ENCODE data around the gene PLCG1.
A peak's percentile ranks its signal among the peaks of the same experiment; 100 is the strongest.

Gene PLCG1

GRCh38 chr20:41168281-41169161 is 31.2 kb downstream of the PLCG1 start:
- no peak for DNase-seq

- DNase-seq = no peak
These were observed 31.9 kb downstream of the PLCG1 start for GRCh38 chr20:41169162-41169690.

DNA sequence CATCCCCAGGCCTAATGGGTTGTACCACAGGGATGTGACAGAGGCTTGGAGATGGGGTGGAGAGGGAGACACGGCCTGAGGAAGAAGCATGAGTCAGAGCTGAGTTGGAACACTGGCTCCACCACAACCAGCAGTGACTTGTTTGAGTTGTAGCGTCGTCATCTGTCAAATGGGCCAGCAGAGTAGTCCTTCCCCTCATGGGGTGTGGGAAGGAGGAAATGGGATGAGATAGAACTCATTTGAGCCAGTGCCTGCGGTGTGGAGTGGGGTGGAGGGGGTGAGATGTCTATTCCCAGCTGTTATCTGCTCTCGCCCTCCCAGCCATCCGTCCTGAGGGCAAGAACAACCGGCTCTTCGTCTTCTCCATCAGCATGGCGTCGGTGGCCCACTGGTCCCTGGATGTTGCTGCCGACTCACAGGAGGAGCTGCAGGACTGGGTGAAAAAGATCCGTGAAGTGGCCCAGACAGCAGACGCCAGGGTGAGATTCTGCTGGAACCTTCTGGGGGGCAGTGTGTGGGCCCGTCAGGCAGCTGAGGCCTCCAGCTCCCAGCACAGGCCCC is 32.5 kb downstream of the PLCG1 start:
- no peak for DNase-seq

DNA sequence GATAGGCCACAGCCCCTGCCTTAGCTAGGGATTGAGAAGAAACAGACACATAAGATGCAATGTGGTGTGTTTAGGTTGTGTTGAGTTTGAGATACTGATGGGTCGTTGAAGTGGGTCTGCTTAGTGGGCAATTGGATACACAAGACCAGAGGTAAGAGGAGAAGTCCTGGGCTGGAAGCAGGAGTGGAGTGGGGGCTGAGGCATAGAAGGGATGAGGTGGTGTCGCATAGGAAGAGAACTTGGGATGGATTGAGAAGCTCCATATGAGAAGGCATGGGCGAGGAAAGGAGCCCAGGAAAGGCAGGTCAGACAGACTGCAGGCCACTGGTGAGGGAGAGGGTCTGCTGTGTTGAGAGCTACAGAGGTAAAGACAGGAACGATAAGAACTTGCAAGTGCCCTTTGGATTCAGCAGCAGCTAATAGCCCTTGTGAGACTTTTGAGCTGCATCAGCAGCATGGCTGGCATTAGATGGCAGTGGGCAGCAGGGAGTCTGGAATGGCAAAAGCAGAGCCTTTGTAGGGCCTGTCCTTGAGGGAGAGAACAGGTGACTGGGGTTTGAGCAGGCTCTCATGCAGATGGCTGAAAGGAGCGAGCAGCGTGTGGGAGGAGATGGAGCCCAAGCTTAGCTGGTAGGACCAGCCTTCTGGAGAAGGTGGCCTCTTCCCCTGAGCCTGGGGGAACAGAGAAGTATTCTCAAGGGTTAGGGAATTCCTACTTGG is 33.2 kb downstream of the PLCG1 start:
- DNase-seq = peak; percentile 1

DNA sequence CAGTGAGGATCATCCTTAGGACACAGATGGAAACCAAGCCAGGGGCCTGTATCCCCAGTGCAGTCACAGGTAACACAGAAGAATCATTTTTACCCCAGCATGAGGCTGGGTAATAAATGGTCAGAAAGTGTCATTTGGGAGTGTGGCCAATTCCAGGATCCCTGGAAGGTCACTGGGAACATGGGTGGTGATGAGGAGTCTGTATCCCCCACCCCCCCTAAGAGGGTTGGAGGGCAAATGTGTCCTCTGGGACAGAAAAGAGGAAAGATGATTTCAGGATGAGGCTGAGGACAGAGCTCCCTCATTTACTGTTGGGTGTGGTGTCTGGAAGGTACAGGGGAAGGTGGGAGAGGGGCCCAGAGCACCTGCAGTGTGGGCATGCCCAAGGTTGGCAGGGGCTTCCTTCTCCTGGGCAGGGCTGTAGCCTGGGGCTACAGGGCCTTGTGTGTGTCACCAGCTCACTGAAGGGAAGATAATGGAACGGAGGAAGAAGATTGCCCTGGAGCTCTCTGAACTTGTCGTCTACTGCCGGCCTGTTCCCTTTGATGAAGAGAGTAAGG is 34.5 kb downstream of the PLCG1 start:
- no peak for DNase-seq

GRCh38 chr20:41172296-41173140 is 35.2 kb downstream of the PLCG1 start:
- DNase-seq = peak; percentile 0

DNA sequence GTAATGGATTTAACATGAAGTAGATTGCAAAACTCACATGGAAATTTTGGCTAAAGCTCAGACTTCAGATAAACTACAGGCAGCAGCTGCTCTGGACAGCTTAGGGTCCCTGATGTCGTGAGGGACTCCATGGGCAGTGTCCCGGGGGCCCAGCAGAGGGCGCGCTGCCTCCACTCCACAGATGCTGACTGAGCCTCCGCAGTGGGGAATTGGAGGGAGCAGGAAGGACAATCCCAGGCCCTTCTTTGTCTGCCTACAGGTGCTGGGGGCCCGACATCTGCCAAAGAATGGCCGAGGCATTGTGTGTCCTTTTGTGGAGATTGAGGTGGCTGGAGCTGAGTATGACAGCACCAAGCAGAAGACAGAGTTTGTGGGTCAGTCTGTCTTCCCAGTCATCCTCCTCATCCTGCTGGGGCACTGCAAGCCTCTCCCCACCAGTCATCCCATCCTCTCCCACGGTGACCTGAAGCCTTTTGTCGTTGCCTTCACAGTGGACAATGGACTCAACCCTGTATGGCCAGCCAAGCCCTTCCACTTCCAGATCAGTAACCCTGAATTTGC is 35.9 kb downstream of the PLCG1 start:
- DNase-seq = peak; percentile 68

- peak; percentile 0 for DNase-seq
These were observed 36.5 kb downstream of the PLCG1 start for GRCh38 chr20:41173791-41174341.

DNA sequence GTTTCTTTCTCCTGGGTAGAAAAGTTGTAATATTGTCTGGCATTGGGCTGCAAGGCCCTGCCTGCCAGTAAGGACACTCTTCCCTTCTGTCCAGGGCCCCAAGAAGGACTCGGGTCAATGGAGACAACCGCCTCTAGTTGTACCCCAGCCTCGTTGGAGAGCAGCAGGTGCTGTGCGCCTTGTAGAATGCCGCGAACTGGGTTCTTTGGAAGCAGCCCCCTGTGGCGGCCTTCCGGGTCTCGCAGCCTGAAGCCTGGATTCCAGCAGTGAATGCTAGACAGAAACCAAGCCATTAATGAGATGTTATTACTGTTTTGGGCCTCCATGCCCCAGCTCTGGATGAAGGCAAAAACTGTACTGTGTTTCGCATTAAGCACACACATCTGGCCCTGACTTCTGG is 37.0 kb downstream of the PLCG1 start:
- DNase-seq = no peak

DNA sequence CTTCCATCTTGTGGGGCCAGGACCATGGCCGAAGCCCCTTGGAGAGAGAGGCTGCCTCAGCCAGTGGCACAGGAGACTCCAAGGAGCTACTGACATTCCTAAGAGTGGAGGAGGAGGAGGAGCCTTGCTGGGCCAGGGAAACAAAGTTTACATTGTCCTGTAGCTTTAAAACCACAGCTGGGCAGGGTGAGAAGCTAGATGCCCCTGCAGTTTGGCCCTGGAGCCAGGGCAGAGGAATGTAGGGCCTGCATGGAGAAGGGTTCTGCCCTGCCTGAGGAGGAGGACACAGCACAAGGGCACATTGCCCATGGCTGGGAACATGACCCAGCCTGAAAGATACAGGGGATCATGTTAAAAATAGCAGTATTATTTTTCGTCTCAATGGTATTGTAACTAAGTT is 37.4 kb downstream of the PLCG1 start:
- no peak for DNase-seq

GRCh38 chr20:41175201-41175651 is 37.9 kb downstream of the PLCG1 start:
- no peak for DNase-seq

DNA sequence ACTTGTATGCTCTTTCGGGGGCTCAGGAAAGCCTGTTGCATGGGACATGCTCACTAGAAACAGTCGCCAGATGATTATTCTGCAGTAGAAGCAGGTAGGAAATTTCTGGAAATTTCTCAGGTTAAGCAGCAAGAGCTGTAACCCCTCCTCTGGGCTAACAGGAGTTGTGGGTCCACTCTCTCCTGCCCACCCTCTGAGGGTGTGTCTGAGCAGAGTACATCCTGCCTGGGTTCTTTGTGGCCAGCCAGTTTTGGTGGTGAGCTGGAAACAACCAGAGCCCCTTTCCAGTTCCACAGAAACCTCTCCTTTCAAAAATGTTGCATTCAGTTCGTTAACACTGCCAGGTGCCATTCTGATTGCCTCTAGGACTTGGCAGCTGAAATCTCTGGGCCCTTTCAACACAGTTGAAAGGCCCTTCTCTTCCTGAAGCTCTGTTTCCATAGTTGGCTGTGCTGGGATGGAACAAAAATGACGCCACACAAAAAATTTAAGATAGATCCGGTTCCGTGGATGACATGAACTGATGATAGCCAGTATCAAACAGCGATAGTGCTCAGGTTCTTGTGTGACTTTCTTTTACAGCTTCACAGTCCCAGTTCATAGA is 38.5 kb downstream of the PLCG1 start:
- DNase-seq = no peak

DNA sequence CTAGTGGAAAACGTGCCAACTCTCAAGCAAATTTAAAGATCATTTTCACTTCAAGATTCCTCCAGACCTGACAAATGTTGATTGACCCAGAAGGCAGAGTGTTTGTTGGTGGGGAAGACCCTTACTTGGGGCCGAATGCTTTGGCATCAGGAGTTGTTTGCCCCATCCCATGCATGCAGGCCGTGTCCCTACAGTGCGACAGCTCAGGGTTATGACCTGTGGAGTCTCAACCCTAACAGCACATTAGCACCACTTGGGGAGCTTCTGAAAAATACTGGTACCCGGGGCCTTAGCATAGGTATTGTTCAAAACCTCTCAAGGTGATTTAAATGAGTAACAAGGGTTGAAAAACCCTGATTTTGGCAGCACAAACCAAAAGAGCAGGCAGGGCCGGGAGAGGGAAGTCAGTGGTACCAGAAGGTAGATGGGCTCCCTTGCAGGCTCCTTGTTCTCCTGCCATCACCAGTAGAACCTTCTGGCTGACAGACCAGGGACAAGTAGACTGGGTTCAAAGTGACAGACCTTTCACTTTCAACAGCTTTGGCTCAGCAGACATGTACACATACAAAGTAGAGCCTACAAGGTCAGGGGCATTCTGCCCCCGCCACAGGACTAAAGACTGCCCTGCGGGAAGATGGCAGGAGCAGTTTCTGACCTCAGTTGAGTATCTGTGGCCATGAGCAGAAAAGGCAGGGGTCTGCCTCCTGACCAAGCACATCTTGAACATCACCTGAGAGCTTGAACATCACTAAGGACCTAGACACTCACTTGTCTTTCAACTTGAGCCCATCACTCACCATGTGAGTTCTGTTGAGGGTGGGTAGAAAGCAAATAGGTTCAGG is 39.6 kb downstream of the PLCG1 start:
- no peak for DNase-seq

GRCh38 chr20:41177636-41178035 is 40.3 kb downstream of the PLCG1 start:
- DNase-seq = no peak

GRCh38 chr20:41178495-41178894 is 41.2 kb downstream of the PLCG1 start:
- no peak for DNase-seq

DNA sequence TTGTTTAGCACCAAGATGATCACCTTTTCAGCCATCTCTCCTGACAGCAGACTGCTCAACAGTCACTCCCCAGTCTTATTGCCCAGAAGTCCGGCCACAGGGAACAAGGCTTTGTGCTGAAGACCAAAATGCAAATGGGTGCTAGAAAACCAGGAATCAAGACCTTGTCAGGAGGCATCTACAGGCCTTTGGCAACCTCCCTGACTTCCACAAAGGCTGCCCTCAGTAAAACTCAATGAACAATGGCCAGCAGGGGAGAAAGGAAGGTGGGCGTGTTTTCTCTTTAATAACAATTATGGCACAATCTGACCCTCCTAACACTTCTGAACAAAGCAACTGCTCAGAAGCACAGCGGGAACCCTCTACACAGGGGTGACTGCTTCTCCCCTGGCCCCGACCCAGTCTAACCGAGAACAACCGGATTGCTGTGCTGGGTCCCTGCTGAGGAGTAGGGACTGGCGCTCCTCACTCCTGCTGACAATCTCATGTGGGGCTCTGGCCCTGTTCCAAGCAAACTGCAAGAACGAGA is 41.6 kb downstream of the PLCG1 start:
- DNase-seq = no peak

DNA sequence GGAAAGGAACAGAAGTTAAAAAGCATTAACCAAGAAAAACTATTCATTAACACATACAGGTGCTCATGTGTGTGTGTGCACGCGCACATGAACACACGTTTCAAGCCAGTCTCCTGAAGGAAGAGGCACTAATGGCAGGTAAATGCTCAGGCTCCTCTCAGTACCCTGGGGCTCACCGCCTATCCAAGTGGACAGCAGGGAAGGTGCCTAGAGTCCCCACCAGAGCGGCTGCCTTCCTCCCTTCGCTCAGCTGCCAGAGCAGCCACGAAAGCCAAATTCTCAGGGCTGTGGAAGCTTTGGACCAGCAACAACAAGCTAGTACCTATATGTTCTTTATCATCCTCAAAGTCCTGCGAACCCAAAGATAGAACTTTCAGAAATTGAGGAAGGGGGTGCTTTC is 42.6 kb downstream of the PLCG1 start:
- no peak for DNase-seq

- DNase-seq = no peak
These were observed 43.4 kb downstream of the PLCG1 start for GRCh38 chr20:41180599-41181333.

GRCh38 chr20:41181567-41181966 is 44.2 kb downstream of the PLCG1 start:
- DNase-seq = no peak

Data from activated naive CD4-positive, alpha-beta T cell treated with Interleukin-2 at 50 U/mL for 16 hours (primary cell).